Mucosa of descending colon (tissue), 3 donors: Measurements from ENCODE around the gene PDLIM5. TPM values are rescaled to one million over a fixed set of nuclear protein-coding genes. Genes with fewer than 3 reads are reported as not detected.

Experiments used
- ATAC-seq: fragments of 200-7000 bp; cut with Tn5 transposase; one replicate; pipeline ENCODE4 v1.9.1; 2020; ENCODE audit warnings: mild to moderate bottlenecking, moderate library complexity
- DNase-seq, 3 donors: peaks; one replicate each; pipeline ENCODE4 v3.0.0-alpha.2; 2020
- H3K36me3 ChIP-seq: fragments of 200-600 bp; one replicate; pipeline ENCODE4 v1.8.0; 2021; ENCODE audit warnings: low read depth, mild to moderate bottlenecking
- H3K4me1 ChIP-seq: fragments of 200-600 bp; one replicate; pipeline ENCODE4 v1.8.0; 2021; ENCODE audit warnings: low read depth, mild to moderate bottlenecking
- H3K4me3 ChIP-seq: fragments of 200-600 bp; one replicate; pipeline ENCODE4 v1.8.0; 2021; ENCODE audit warnings: mild to moderate bottlenecking
- H3K9me3 ChIP-seq: fragments of 200-600 bp; one replicate; pipeline ENCODE4 v1.8.0; 2021; ENCODE audit warnings: mild to moderate bottlenecking
- CTCF ChIP-seq: fragments of 200-600 bp; IDR thresholded peaks from one replicate; pipeline ENCODE4 v1.8.0; 2022; ENCODE audit warnings: antibody characterized with exemption, mild to moderate bottlenecking
- intact Hi-C, 2 donors: fragments of 100-400 bp; cut with DNase I in 1 of 2; cut with micrococcal nuclease in 1 of 2; formaldehyde crosslinking; loops; one replicate each; pipeline versions ENCODE4 v1.11.0 to v1.11.1; 2022; cut with DNase I, micrococcal nuclease
- total RNA-seq, 3 donors: library from RNA; stranded (reverse); fragmentation: NEBNext Ultra II Directional in 2 of 3; extraction: Animal tissue kit (Norgen Biotek cat#: 25700) in 2 of 3; gene quantifications; one replicate each; pipeline versions ENCODE4 v1.2.1 to v1.2.4, GENCODE V29; 2021 to 2023
- donor health status: DM: no; HTN: no; CAD: no; lungs with moderate emphysema.
- donor health status: DM: no; HTN: no; CAD: no.
- donor health status: DM: no; HTN: yes; CAD: no.

Gene PDLIM5
- total RNA-seq, 3 donors from 2014 or later = 137 to 183 (median 160) TPM

GRCh38 chr4:94595013-94595412 lies 143.3 kb downstream of the PDLIM5 start:
- Histone ChIP-seq H3K4me1 (no peaks in the 10 kb centered on the region), H3K9me3 (no peaks in the 10 kb centered on the region), H3K36me3 (no peaks in the 10 kb centered on the region), H3K4me3 (no peak overlapping the region)
- ATAC-seq (no peak), DNase-seq (no peak)
- TF ChIP-seq CTCF = no peak
- intact Hi-C loops = loop anchor here in 1 of 2 donors (5.0 kb wide), 1 partner anchor 188 kb away; no protein-coding TSS in a partner anchor

DNA sequence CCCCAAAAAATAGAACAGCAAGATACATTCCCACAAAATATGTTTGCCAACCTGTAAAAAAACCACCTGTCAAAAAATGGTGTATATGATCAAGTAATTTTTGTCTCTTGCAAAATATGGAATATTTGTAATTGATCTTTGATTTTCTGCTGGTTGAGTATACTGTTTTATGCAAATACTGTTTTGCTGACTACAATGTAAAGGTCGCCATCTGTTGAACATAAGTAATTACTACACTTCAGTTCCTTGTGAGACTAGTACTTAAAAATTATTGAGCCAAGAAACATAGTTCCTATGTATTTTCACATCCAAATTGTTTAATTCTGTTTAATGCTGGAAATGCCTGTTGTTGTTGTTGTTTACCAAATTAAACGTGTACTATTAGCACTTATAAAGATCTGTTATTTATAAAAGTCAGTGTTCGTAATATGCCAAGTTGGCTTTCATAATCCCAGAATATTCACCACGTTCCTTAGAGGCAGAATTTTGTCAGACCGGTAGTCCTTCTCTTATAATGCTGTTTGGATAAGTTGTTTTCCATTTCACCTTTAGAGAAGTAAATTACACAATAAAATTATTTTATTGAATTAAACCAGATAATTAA lies 144.2 kb downstream of the PDLIM5 start:
- ATAC-seq = peak; percentile 69
- H3K4me3 ChIP-seq = no peak overlapping the region
- no peak for DNase-seq
- no peaks in the 10 kb centered on the region for H3K4me1 ChIP-seq
- intact Hi-C loops = loop anchor here (2.0 to 5.0 kb wide), 2 partner anchors 189 kb away; no protein-coding TSS in a partner anchor
- no peaks in the 10 kb centered on the region for H3K36me3 ChIP-seq
- TF ChIP-seq CTCF = no peak
- H3K9me3 ChIP-seq = no peaks in the 10 kb centered on the region

GRCh38 chr4:94598758-94599157 lies 147.0 kb downstream of the PDLIM5 start:
- DNase-seq = no peak

GRCh38 chr4:94603170-94603747 lies 151.5 kb downstream of the PDLIM5 start:
- no peak for TF ChIP-seq CTCF
- H3K36me3 ChIP-seq = no peaks in the 10 kb centered on the region
- DNase-seq (no peak), ATAC-seq (no peak)
- H3K9me3 ChIP-seq = no peaks in the 10 kb centered on the region
- intact Hi-C loops = no loop called here
- no peaks in the 10 kb centered on the region for H3K4me1 ChIP-seq
- H3K4me3 ChIP-seq = no peak overlapping the region

More at GRCh38 chr4:94598758-94599157, 147.0 kb downstream of the PDLIM5 start:
- intact Hi-C loops = loop anchor here in 1 of 2 donors (5.0 kb wide), 1 partner anchor 191 kb away; no protein-coding TSS in a partner anchor
- ATAC-seq = no peak
- TF ChIP-seq CTCF = no peak
- Histone ChIP-seq H3K9me3 (no peaks in the 10 kb centered on the region), H3K36me3 (no peaks in the 10 kb centered on the region), H3K4me3 (no peak overlapping the region), H3K4me1 (no peaks in the 10 kb centered on the region)

DNA sequence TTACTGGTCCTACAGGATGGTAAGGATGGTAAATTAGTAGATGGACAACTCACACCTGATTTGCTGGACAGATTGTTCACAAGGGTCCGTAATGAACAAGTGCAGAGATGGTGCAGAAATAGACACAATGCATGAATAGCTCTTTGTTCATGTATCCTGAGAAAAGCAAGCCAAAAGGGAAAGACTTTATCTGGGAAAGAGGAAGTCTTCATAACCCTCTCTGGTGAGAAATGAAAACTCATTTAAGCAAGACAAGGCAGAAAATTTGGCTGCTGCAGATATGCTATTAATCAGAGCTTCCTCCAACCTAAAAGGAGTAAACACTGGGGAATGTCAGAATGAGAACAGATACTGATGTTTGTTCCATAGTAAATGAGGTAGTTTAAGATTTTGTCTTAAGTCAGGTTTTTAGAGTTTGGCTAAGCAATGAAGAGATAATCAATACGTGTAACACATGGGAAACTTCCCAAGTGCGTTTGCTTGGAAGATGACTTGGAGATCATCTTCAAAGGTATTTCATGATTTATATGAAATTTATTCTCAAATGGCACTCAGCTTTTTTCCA lies 153.6 kb downstream of the PDLIM5 start:
- no peaks in the 10 kb centered on the region for H3K9me3 ChIP-seq
- no peaks in the 10 kb centered on the region for H3K36me3 ChIP-seq
- TF ChIP-seq CTCF = no peak
- no peak overlapping the region for H3K4me3 ChIP-seq
- no peak for ATAC-seq
- no peaks in the 10 kb centered on the region for H3K4me1 ChIP-seq
- intact Hi-C loops = no loop called here
- DNase-seq = no peak
